ENCODE measurements around the gene RFC2.

RFC2 gene

GRCh38 chr7:74216361-74216761 is 37.8 kb downstream of the RFC2 start:
- TF ChIP-seq ZBTB48 (tag by site-specific recombination; IDR thresholded peaks at IDR 0.05) (no peak), ZNF112 (tag by site-specific recombination; IDR thresholded peaks at IDR 0.05) (no peak), ZFHX2 (tag by site-specific recombination; conservative IDR thresholded peaks at IDR 0.05) (no peak), ZNF514 (tag by site-specific recombination; IDR thresholded peaks at IDR 0.05) (no peak), ZBTB17 (tag by site-specific recombination; IDR thresholded peaks at IDR 0.05) (peak; percentile 49; the same call in 1 of the 2 replicates)
- ChIA-PET POLR2A (no interaction called here), CTCF (interaction anchor here (1.3 to 1.4 kb wide), 2 partner anchors 10 to 185 kb away, joined by 4 to 6 read pairs; no protein-coding TSS in a partner anchor)
- H3K36me3 ChIP-seq (ENCODE audit: control insufficient read depth in 2 of 2, insufficient read depth in 1 of 2, low read length in 2 of 2) = no peaks in the 10 kb centered on the region
- H3K4me3 ChIP-seq (ENCODE audit: low read depth, low read length) = no peak overlapping the region
- H3K4me1 ChIP-seq (ENCODE audit: control insufficient read depth, insufficient read depth, low read length) = no peaks in the 10 kb centered on the region
- no peak overlapping the region for H3K27ac ChIP-seq (ENCODE audit: extremely low read depth, low read depth, low read length)
- H3K9me3 ChIP-seq (ENCODE audit: control insufficient read depth, insufficient read depth, low read depth, low read length) = no peaks in the 10 kb centered on the region

DNA sequence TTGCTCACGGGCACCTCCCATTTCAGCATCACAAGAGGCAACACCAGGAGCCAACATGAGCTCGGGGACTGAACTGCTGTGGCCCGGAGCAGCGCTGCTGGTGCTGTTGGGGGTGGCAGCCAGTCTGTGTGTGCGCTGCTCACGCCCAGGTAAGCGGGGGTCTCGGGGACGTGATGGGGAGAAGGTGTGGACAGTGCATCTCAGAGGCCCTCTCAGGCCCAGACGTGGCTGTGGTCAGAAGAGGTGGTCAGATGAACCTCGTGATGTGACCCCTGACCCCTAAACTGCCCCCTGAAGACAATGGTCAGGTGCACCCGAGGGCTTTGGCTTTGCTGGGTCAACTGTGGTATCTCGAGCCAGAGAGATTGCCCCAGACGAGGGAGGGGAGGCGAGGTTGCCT is 38.3 kb downstream of the RFC2 start:
- Histone ChIP-seq H3K4me1 (ENCODE audit: control insufficient read depth, insufficient read depth, low read length) (no peaks in the 10 kb centered on the region), H3K36me3 (ENCODE audit: control insufficient read depth in 2 of 2, insufficient read depth in 1 of 2, low read length in 2 of 2) (no peaks in the 10 kb centered on the region), H3K4me3 (ENCODE audit: low read depth, low read length) (no peak overlapping the region), H3K27ac (ENCODE audit: extremely low read depth, low read depth, low read length) (no peak overlapping the region), H3K9me3 (ENCODE audit: control insufficient read depth, insufficient read depth, low read depth, low read length) (no peaks in the 10 kb centered on the region)
- no peak for TF ChIP-seq ZNF701 (tag by site-specific recombination; IDR thresholded peaks at IDR 0.05)
- TF ChIP-seq ZNF184 (tag by site-specific recombination; IDR thresholded peaks at IDR 0.05) = no peak
- TF ChIP-seq ZBTB21 (tag by site-specific recombination; IDR thresholded peaks at IDR 0.05) = no peak
- TF ChIP-seq REST (tag by site-specific recombination; IDR thresholded peaks at IDR 0.05) = no peak
- ChIA-PET POLR2A (no interaction called here), CTCF (interaction anchor here (1.3 kb wide), 1 partner anchor 9 kb away, joined by 4 read pairs; no protein-coding TSS in a partner anchor)

- Histone ChIP-seq H3K4me1 (ENCODE audit: control insufficient read depth, insufficient read depth, low read length) (no peaks in the 10 kb centered on the region), H3K9me3 (ENCODE audit: control insufficient read depth, insufficient read depth, low read depth, low read length) (no peaks in the 10 kb centered on the region), H3K4me3 (ENCODE audit: low read depth, low read length) (no peak overlapping the region), H3K27ac (ENCODE audit: extremely low read depth, low read depth, low read length) (no peak overlapping the region), H3K36me3 (ENCODE audit: control insufficient read depth in 2 of 2, insufficient read depth in 1 of 2, low read length in 2 of 2) (no peaks in the 10 kb centered on the region)
- CTCF ChIA-PET = interaction anchor here (0.6 to 1.4 kb wide), 3 partner anchors 8 to 13 kb away, joined by 3 to 7 read pairs (median 3); no protein-coding TSS in a partner anchor
- POLR2A ChIA-PET = no interaction called here
- TF ChIP-seq ZNF580 (tag by site-specific recombination; IDR thresholded peaks at IDR 0.05) (no peak), ZBTB17 (tag by site-specific recombination; IDR thresholded peaks at IDR 0.05) (no peak), ZNF426 (tag by site-specific recombination; IDR thresholded peaks at IDR 0.05) (no peak), ZNF121 (tag by site-specific recombination; IDR thresholded peaks at IDR 0.05) (no peak), ZNF433 (tag by site-specific recombination; IDR thresholded peaks at IDR 0.05; ENCODE audit: low read depth) (no peak), ZNF202 (tag by site-specific recombination; IDR thresholded peaks at IDR 0.05; ENCODE audit: borderline replicate concordance) (no peak), IKZF3 (tag by site-specific recombination; IDR thresholded peaks at IDR 0.05) (no peak), ZNF37A (tag by site-specific recombination; IDR thresholded peaks at IDR 0.05) (no peak), MZF1 (tag by site-specific recombination; IDR thresholded peaks at IDR 0.05; ENCODE audit: borderline replicate concordance) (no peak), ZNF747 (tag by site-specific recombination; IDR thresholded peaks at IDR 0.05) (no peak), ZNF510 (tag by site-specific recombination; IDR thresholded peaks at IDR 0.05; ENCODE audit: insufficient replicate concordance) (no peak), ZNF624 (tag by site-specific recombination; IDR thresholded peaks at IDR 0.05) (no peak), OSR2 (tag by site-specific recombination; IDR thresholded peaks at IDR 0.05) (no peak), HIC1 (tag by site-specific recombination; IDR thresholded peaks at IDR 0.05) (no peak)
- TF ChIP-seq, protein P1, sequence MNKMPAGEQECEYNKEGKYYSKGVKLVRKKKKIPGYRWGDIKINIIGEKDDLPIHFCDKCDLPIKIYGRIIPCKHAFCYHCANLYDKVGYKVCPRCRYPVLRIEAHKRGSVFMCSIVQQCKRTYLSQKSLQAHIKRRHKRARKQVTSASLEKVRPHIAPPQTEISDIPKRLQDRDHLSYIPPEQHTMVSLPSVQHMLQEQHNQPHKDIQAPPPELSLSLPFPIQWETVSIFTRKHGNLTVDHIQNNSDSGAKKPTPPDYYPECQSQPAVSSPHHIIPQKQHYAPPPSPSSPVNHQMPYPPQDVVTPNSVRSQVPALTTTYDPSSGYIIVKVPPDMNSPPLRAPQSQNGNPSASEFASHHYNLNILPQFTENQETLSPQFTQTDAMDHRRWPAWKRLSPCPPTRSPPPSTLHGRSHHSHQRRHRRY (tag by site-specific recombination; IDR thresholded peaks at IDR 0.05) = no peak
Observed at GRCh38 chr7:74214816-74215630, 39.2 kb downstream of the RFC2 start.
